Activated CD8-positive, alpha-beta memory T cell treated with anti-CD3 and anti-CD28 coated beads for 1 hour (primary cell): ENCODE measurements around the gene MCRS1.
"Not testable (repeated sequence)": the region's sequence is repeated elsewhere in the genome, so short reads cannot be mapped to it uniquely, and the experiment has no call there.

Experiments
- DNase-seq, 2 donors: peaks; one replicate each; pipeline ENCODE4 v3.0.0-alpha.2; 2020; ENCODE audit warnings: low read depth in 1 of 2; ENCODE audit errors: extremely low read depth in 1 of 2

MCRS1 gene

GRCh38 chr12:49524660-49525324, 43.1 kb downstream of the MCRS1 start:
- DNase-seq = no peak

GRCh38 chr12:49521389-49521788, 46.6 kb downstream of the MCRS1 start:
- no peak for DNase-seq

GRCh38 chr12:49519574-49519936, 48.4 kb downstream of the MCRS1 start:
- no peak for DNase-seq

GRCh38 chr12:49518914-49519573, 48.9 kb downstream of the MCRS1 start:
- DNase-seq = no peak

GRCh38 chr12:49515266-49515665, 52.7 kb downstream of the MCRS1 start:
- no peak for DNase-seq

GRCh38 chr12:49512546-49512945, 55.4 kb downstream of the MCRS1 start:
- no peak for DNase-seq

GRCh38 chr12:49511410-49511809, 56.5 kb downstream of the MCRS1 start:
- no peak for DNase-seq

- not testable (repeated sequence) for DNase-seq
Measured at GRCh38 chr12:49509681-49510080, 58.3 kb downstream of the MCRS1 start.
